CD4-positive, alpha-beta T cell treated with Interleukin-17A for 4 hours (primary cell): ENCODE data around the gene TSPAN7.

Experiments
- DNase-seq: peaks from one replicate; pipeline ENCODE4 v3.0.0-alpha.2; 2020; ENCODE audit warnings: mixed read lengths

TSPAN7 gene

GRCh38 chrX:38694394-38694793, 133.1 kb downstream of the TSPAN7 start:
- no peak for DNase-seq

- no peak for DNase-seq
Measured at GRCh38 chrX:38697461-38697860, 136.1 kb downstream of the TSPAN7 start.

- no peak for DNase-seq
Measured at GRCh38 chrX:38699121-38699520, 137.8 kb downstream of the TSPAN7 start.

- no peak for DNase-seq
Measured at GRCh38 chrX:38699696-38700095, 138.4 kb downstream of the TSPAN7 start.

- DNase-seq, result no peak
Measured at GRCh38 chrX:38701073-38701472, 139.7 kb downstream of the TSPAN7 start.

- no peak for DNase-seq
Measured at GRCh38 chrX:38704146-38704882, 143.0 kb downstream of the TSPAN7 start.

GRCh38 chrX:38717871-38718270, 156.5 kb downstream of the TSPAN7 start:
- DNase-seq, result no peak

- DNase-seq, result no peak
Measured at GRCh38 chrX:38718311-38718710, 157.0 kb downstream of the TSPAN7 start.

- DNase-seq, result no peak
Measured at GRCh38 chrX:38726612-38727011, 165.3 kb downstream of the TSPAN7 start.

- no peak for DNase-seq
Measured at GRCh38 chrX:38727668-38728067, 166.3 kb downstream of the TSPAN7 start.

GRCh38 chrX:38732866-38733265, 171.5 kb downstream of the TSPAN7 start:
- no peak for DNase-seq
